Type B pancreatic cell (in vitro differentiated cells): ENCODE measurements around the gene ERRFI1. TPM values are rescaled to one million over a fixed set of nuclear protein-coding genes. Genes with fewer than 3 reads are reported as not detected.
A peak's percentile ranks its signal among the peaks of the same experiment; 100 is the strongest.
"Not testable (repeated sequence)": the region's sequence is repeated elsewhere in the genome, so short reads cannot be mapped to it uniquely, and the experiment has no call there.

ENCODE experiments used
- DNase-seq: peaks from one replicate; pipeline ENCODE4 v3.0.0; 2021; ENCODE audit warnings: mixed read lengths; ENCODE audit not compliant: unreplicated experiment; ENCODE audit errors: extremely low spot score
- H3K27ac Mint-ChIP-seq: 2 replicates; pipeline ENCODE4 v1.8.0; 2021; ENCODE audit warnings: mild to moderate bottlenecking, mixed read lengths
- H3K27me3 Mint-ChIP-seq: 2 replicates; pipeline ENCODE4 v1.8.0; 2021; ENCODE audit warnings: mixed read lengths
- H3K36me3 Mint-ChIP-seq: 2 replicates; pipeline ENCODE4 v1.8.0; 2021; ENCODE audit warnings: mixed read lengths
- H3K4me1 Mint-ChIP-seq: one replicate; pipeline ENCODE4 v1.8.0; 2021; ENCODE audit warnings: mixed read lengths; ENCODE audit not compliant: unreplicated experiment
- H3K4me3 Mint-ChIP-seq: 2 replicates; pipeline ENCODE4 v1.8.0; 2021; ENCODE audit warnings: mild to moderate bottlenecking, mixed read lengths
- H3K9me3 Mint-ChIP-seq: 2 replicates; pipeline ENCODE4 v1.8.0; 2021; ENCODE audit warnings: mixed read lengths
- long read RNA-seq: library from polyadenylated mRNA; unstranded; transcript quantifications from one replicate; pipeline ENCODE4 v2.0.0, GENCODE V29; 2020
- total RNA-seq: library from RNA; stranded (reverse); gene quantifications from 2 replicates; pipeline ENCODE4 v1.2.1, GENCODE V29; 2021; ENCODE audit warnings: low replicate concordance
- TF ChIP-seq, protein P1 (sequence below): fragments of 200-600 bp; sonication (generic); conservative IDR thresholded peaks from 2 replicates; pipeline ENCODE4 v1.5.0; 2021; ENCODE audit warnings: antibody characterized with exemption, mild to moderate bottlenecking

Gene ERRFI1
- total RNA-seq, result 83.3 and 104 TPM in 2 replicates
- long read RNA-seq, partial matches to known transcripts, result 3 of 26 reads
- long read RNA-seq, other reads (novel, unspliced or antisense), result 18 of 26 reads

DNA sequence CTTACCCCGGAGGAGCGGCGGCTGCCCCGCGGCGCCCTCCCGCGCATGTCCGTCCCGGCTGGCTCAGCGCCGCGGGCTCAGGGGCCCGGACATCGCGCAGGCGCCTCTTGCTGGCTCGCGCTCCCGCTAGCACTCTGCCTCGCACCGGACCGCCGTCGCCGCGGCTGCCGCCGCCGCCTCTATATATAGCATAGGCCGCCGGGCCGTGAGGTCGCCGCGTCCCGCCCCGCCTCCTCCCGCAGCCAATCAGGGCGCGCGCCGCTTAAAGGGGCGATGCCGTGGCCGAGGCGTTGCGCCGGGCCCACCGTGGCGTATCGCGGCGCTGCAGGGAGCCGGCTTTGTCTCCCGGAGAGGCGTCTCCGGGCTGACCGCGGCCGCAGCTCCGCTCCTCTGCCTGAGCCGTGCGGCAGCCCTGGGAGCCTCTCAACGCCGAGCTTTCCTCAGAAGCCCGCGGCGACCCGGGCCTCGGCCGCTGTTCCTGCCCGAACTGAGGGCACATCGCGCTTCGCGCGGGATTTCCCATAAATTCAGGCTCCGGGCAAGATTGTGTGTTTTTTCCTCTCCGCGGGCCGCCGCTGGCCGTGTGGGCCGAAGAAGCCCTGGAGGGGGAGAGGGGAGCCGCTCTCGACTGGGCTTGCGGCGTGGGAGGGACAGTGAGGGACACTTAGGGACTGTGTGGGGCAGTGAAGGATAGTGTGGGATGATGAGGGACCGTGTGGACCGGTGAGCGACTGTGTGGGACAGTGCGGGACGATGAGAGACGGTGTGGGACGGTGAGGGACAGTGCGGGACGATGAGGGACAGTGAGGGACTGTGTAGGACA, at the start of gene ERRFI1:
TSS of gene ERRFI1 (minus strand) at position 157 of the 823 bp plus-strand sequence. CDS start 10,690 bp downstream, outside the sequence.
- DNase-seq, result peak; percentile 99
- H3K4me1 Mint-ChIP-seq, result peaks cover 56% of the 10 kb centered on the region
- TF ChIP-seq, protein P1, sequence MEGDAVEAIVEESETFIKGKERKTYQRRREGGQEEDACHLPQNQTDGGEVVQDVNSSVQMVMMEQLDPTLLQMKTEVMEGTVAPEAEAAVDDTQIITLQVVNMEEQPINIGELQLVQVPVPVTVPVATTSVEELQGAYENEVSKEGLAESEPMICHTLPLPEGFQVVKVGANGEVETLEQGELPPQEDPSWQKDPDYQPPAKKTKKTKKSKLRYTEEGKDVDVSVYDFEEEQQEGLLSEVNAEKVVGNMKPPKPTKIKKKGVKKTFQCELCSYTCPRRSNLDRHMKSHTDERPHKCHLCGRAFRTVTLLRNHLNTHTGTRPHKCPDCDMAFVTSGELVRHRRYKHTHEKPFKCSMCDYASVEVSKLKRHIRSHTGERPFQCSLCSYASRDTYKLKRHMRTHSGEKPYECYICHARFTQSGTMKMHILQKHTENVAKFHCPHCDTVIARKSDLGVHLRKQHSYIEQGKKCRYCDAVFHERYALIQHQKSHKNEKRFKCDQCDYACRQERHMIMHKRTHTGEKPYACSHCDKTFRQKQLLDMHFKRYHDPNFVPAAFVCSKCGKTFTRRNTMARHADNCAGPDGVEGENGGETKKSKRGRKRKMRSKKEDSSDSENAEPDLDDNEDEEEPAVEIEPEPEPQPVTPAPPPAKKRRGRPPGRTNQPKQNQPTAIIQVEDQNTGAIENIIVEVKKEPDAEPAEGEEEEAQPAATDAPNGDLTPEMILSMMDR, result no peak
- H3K27ac Mint-ChIP-seq, result peak within 1 kb of the TSS; percentile 98
- H3K27me3 Mint-ChIP-seq, result peaks cover 4% of the 10 kb centered on the region
- peak within 1 kb of the TSS; percentile 97 for H3K4me3 Mint-ChIP-seq
- peaks cover 24% of the 10 kb centered on the region for H3K36me3 Mint-ChIP-seq
- no peaks in the 10 kb centered on the region for H3K9me3 Mint-ChIP-seq

DNA sequence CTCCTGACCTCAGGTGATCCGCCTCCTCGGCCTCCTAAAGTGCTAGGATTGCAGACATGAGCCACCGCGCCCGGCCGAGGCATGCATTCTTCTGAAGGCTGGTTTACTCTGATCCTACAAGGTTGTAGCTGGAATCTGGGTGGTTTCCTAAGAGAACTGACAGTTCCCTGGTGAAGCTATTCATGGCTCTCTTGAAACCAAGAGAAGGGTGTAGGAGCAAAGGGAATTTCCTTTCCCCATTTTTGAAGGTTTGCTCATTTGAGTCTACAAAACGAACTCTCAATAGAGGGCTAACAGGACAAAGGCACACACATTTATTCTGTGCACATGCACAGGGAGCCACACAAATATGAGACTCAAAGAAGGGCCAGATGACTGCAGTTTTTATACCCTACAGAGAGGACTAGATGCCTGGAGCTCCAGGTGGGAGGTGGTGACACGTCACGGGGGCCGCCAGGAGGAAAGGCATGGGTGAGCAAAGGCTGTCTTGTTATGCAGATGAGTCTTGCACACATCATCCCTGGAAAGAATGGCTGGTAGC, 49.5 kb upstream of the ERRFI1 start:
- Mint-ChIP-seq H3K4me1 (peaks cover 40% of the 10 kb centered on the region), H3K27ac (peak overlapping the region; percentile 55), H3K4me3 (no peak overlapping the region)

GRCh38 chr1:8073112-8073855, 47.2 kb upstream of the ERRFI1 start:
- Mint-ChIP-seq H3K9me3 (peaks cover 1% of the 10 kb centered on the region), H3K27me3 (no peaks in the 10 kb centered on the region), H3K4me3 (no peak overlapping the region), H3K36me3 (no peaks in the 10 kb centered on the region), H3K4me1 (peaks cover 36% of the 10 kb centered on the region), H3K27ac (peak overlapping the region; percentile 46)
- TF ChIP-seq, protein P1, result no peak
- no peak for DNase-seq

More for the DNA sequence above, 49.5 kb upstream of the ERRFI1 start:
- Mint-ChIP-seq H3K9me3 (peaks cover 3% of the 10 kb centered on the region), H3K36me3 (no peaks in the 10 kb centered on the region), H3K27me3 (no peaks in the 10 kb centered on the region)
- TF ChIP-seq, protein P1, result no peak
- DNase-seq, result no peak

DNA sequence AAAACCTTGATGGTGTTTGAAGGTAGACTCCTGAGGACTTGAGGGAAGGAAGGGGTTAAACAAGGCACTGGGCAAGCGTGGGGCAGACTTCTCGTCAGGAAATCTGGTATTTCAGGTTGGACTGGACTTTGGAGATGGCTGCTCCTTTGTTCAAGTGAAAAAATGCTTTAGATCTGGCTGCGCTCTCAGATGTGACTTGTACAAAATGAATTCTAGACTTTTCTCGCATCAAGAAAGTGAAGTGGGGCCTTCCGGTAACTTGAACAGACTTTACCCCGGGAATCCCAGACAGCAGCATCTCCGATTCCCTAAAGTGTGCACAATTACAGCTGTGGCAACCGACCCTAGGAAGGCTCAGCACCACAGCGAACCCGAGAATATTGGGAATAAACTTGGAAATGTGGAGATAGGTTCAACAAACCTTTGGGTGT, 44.3 kb upstream of the ERRFI1 start:
- peak overlapping the region; percentile 97 for H3K27ac Mint-ChIP-seq
- peaks cover 5% of the 10 kb centered on the region for H3K9me3 Mint-ChIP-seq
- DNase-seq, result no peak
- peak overlapping the region; percentile 81 for H3K4me3 Mint-ChIP-seq
- peaks cover 20% of the 10 kb centered on the region for H3K4me1 Mint-ChIP-seq
- H3K36me3 Mint-ChIP-seq, result peaks cover under 1% of the 10 kb centered on the region
- TF ChIP-seq, protein P1, result no peak
- H3K27me3 Mint-ChIP-seq, result no peaks in the 10 kb centered on the region

DNA sequence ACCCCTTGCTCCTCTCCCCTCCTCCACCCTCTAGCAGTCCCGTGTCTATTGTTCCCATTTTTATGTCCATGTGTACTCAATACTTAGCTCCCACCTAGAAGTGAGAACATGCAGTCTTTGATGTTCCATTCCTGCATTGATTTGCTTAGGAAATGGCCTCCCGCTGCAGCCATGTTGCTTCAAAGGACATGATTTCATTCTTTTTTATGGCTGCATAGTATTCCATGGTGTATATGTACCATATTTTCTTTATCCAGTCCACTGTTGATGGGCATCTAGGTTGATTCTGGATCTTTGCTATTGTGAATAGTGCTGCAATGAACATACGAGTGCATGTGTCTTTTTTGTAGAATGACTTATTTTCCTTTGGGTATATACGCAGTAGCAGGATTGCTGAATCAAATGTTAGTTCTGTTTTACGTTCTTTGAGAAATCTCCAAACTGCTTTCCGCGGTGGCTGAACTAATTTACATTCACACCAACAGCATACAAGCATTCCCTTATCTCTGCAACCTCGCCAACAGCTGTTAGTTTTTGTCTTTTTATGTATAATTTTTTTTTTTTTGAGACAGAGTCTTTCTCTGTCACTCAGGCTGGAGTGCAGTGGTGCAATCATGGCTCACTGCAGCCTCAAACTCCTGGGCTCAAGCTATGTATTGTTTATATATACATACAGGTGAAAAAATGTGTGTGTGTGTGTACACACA, 43.7 kb upstream of the ERRFI1 start:
- not testable (repeated sequence) for H3K27me3 Mint-ChIP-seq, DNase-seq, H3K4me3 Mint-ChIP-seq, H3K36me3 Mint-ChIP-seq, H3K9me3 Mint-ChIP-seq
- peaks cover 23% of the 10 kb centered on the region for H3K4me1 Mint-ChIP-seq
- H3K27ac Mint-ChIP-seq, result peak overlapping the region; percentile 97
